GM10847 (cell line): ENCODE measurements around the gene IKZF1.
A peak's percentile ranks its signal among the peaks of the same experiment; 100 is the strongest.

Experiments
- POLR2A ChIP-seq: IDR thresholded peaks from 2 replicates; pipeline ENCODE4 v1.6.1; 2011; ENCODE audit not compliant: insufficient read length; ENCODE audit errors: extremely low read depth

Gene IKZF1

GRCh38 chr7:50300336-50300735, 4.2 kb upstream of the IKZF1 start:
- no peak for TF ChIP-seq POLR2A

- no peak for TF ChIP-seq POLR2A
These were observed 1.8 kb upstream of the IKZF1 start for GRCh38 chr7:50302486-50303334.

GRCh38 chr7:50303335-50304128, 984 bp upstream of the IKZF1 start:
- TF ChIP-seq POLR2A = no peak

- peak; percentile 35 for TF ChIP-seq POLR2A
These were observed 531 bp downstream of the IKZF1 start for GRCh38 chr7:50304911-50305582.

GRCh38 chr7:50305583-50306493, 1.3 kb downstream of the IKZF1 start:
- TF ChIP-seq POLR2A = no peak

- TF ChIP-seq POLR2A = no peak
These were observed 2.2 kb downstream of the IKZF1 start for GRCh38 chr7:50306494-50307367.

GRCh38 chr7:50307368-50308032, 3.0 kb downstream of the IKZF1 start:
- TF ChIP-seq POLR2A = no peak

- no peak for TF ChIP-seq POLR2A
These were observed 3.7 kb downstream of the IKZF1 start for GRCh38 chr7:50308203-50308531.

GRCh38 chr7:50308532-50309385, 4.2 kb downstream of the IKZF1 start:
- TF ChIP-seq POLR2A = no peak

GRCh38 chr7:50309721-50310120, 5.2 kb downstream of the IKZF1 start:
- no peak for TF ChIP-seq POLR2A

GRCh38 chr7:50310361-50310760, 5.8 kb downstream of the IKZF1 start:
- TF ChIP-seq POLR2A = no peak

- TF ChIP-seq POLR2A = no peak
These were observed 6.4 kb downstream of the IKZF1 start for GRCh38 chr7:50310956-50311355.
